OCI-M2 (cell line): ENCODE data around the gene RTL10.
"Not testable (repeated sequence)": the region's sequence is repeated elsewhere in the genome, so short reads cannot be mapped to it uniquely, and the experiment has no call there.

Source experiments
- DNase-seq: peaks from one replicate; lab custom pipeline; 2025; ENCODE audit not compliant: unreplicated experiment; lab: John Stamatoyannopoulos, UW

Gene RTL10

DNA sequence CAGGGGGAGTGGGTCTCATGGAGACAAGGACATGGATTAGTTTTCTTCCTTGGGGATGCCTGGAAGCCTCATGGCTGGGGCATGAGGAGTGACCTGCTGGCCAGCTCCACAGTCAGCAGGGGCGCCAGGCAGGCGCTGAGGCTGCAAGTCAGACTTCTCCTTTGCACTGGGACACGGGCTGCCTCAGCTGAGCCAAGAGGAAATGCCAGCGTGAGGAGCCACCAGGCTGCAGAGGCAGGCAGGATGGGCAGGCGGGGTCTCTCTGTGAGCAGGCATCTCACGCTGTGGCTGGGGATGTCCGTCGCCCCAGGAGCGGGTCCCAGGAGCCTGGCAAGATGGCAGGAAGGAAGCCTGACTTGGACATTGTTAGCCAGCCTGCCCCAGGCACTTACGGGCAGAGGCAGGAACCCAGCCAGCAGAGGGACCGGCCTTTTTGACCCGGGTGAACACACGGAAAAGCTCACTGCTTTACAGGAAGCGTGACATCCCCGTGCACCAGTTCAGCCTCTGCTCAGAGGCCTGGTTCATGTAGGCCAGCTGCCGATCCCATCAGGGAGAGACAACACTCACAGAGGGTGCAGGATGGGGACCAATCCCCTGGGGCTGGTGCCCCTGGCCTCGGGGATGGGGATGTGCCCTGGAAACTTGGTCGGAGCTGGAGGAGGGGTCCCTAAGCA lies 10.2 kb downstream of the RTL10 start:
- DNase-seq = no peak

DNA sequence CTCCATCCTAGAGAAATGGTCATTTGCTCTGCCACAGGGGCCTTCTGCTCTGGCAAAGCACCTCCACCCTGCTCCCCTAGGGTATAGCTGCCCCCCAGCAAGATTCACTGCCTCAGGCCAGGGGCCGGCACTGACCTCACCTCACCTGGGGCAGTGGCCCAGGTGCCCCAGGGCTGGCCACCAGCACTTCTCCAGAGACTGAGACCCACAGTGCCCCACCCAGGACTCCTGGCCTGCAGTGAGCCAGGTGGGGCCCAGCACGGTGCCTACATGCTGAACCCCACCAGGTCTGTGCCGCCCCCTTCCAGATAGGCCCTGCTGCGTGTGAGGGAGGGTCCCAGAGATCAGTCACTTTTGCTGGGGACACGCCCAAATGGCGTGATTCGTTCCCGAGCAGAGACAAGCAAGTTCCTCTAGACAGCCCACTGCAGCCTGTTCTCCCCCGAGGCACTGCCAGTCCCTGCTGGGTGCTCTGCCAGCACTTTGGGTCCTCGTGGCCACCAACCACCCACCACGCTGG lies 10.8 kb downstream of the RTL10 start:
- DNase-seq = no peak

DNA sequence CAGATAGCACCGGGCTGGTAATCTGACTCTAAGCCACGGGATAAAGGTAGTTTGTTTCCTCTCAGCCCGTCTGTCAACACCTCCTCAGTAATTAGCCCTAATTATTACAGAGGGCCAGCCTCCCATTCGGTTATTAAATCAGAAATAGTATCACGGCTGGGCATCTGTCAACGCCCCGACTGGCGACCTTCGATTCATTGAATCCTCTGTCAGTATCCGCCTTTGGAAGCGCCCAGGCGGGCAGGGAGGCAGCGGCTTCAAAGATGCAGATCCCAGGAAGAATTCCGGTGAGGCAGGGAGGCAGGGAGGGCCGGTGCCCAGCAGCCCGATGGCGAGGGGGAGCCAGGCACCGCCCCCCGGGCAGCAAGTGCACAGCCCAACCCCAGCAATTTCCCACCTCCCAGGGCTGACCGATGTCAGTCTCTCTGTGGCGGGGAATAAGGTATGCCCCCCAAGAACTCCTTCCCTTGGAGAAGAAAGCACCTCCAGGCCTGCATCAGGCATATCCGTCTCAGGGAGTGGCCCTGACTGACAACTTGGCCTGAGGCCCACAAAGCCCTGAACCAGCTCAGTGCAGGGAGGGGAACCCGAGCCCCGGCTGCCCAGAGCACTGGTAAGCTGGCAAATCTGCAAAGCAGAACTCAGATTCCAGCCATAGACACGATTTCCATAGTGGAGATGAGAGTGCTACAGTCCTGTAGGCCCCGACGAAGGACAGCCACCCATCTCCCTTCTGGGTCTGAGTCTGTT lies 11.4 kb downstream of the RTL10 start:
- no peak for DNase-seq

DNA sequence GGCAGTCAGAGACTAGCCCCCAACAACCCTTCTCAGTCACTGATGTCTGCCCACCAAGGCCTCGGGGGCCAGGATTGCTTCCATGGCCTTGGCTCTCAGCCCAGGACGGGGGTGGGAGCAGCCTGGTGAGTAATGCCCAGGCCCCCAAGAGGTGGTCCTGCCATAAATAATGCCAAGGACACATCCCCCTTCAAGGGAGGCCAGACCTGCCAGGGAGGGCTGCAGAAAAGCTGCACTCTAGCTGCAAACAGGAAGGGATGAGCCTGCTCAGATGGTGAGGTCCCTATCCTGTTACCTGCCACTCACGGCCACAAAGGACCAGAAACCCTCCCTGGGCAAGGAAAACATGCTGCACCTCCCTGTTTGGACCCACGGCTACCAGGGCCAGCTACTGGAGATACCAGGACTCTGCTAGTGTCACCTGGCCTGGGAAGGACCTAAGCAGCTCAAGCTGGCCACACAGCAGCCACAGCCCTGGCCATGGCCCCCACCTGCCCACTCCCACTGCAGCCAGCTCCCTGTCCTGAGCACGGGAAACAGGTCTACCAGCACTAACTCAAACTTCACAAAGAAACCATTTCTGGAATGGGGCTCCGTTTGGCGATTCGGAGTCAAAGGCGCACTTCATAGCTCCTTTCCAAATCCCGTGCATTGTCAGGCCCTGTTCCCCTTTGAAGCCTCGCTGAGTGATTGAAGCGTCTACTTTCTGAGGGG lies 12.1 kb downstream of the RTL10 start:
- no peak for DNase-seq

DNA sequence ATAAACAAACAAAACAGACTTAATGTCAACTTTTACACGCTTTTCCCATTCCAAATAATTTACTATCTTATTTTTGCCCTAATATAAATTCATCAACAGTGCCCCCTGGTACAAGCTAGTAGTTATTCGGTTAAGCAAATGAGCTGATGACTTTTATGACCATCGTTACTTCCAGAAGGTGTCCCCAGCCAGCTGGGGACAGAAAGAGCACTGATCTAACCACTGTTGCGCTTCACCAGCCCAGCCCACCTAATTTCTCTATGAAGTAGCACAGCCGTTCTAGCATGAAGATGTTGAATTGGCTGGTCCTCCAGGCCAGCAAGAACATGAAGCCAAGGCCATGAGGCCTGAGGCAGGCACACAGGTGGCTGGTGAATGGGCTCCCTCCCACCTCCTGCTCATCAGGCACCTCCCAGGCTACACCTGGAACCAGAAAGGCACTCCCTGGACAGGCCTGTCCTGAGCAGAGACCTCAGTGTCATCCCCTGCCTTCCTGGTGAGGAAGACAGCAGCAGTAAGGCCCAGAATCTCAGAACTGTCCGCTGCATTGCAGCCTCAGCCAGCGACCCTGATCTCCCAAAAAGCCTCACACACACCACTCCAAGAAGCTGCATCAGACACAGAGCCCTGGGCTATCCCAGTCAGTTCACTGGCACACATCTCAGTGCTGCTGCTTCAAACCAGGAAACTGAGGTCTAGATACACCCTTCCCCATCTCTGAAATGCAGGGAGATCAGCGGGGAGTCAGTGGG lies 12.9 kb downstream of the RTL10 start:
- DNase-seq = no peak

DNA sequence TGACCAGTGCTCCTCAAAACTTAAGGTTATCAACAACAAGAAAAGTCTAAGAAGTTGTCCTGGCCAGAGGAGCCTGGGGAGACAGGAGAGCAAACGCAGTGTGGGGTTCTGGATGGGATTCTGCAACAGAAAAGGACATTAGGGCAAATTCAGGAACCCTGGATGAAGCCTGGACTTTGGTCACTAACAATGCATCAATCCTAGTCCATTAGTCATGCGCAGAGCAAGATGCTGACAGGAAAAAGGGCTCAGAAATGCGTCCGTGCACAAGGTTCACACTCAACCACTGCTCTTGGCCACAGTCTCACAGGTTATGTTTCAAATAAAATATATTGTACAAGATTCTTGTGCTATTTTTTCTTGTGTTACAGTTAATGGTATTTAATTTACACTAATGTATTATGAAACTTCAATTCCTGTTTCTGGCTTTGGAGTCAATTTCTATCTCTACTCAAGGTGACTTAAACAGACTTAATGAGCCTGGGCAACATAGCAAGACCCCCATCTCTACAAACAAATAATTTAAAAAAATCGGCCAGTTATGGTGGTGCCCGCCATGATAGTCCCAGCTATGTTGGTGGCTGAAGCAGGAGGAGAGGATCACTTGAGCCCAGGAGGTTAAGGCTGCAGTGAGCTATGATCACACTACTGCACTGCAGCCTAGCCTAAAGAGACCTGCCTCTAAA lies 13.6 kb downstream of the RTL10 start:
- no peak for DNase-seq

DNA sequence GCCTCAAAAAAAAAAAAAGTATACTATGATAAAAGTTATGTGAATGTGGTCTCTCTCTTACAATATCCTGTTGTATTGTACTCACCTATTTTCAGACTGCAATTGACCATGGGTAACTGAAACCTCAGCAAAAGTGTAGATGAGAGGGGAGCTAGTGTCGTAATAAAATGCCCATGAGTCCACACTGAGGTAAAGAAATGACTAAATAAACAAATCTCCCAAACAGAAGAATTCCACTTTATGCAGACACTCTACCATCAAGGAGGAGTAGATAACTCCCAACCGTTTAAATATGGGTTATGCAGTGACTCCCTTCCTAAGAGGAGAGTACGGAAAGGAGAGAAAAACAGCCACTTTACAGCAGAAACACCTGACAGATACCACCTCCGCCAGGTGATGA lies 14.6 kb downstream of the RTL10 start:
- DNase-seq = no peak

DNA sequence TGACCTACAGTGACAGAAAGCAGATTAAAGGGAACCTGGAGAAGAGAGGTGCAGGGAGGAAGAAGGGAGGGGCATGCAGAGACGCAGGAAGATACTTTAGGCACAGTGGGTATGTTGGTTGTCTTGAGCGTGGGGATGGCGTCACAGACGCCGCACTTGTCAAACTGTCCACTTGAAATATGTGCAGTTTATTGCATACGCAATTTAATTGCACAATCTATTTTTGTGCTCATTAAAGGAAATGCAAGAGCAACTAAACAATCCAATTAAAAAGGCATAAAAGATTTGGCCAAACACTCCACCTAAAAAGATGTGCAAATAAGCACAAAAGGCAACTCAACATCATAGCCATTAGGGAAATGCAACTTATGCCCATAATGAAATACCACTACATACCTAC lies 16.8 kb downstream of the RTL10 start:
- no peak for DNase-seq

DNA sequence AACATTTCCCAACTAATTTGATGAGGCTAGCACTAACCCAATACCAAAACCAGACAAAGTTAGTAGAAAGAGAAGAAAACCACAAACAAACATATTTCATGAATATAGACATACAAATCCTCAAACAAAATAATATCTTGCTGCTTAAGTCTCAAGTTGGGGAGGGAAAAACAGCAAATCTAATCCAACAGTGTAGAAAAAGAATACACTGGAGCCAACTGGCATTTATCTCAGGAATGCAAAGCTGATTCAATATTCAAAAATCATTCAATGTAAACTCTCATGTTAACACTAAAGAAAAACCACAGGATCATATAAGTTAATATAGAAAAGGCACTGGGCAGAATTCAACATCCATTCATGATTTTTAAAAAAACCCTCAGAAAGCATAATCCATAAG lies 18.2 kb downstream of the RTL10 start:
- DNase-seq = no peak

DNA sequence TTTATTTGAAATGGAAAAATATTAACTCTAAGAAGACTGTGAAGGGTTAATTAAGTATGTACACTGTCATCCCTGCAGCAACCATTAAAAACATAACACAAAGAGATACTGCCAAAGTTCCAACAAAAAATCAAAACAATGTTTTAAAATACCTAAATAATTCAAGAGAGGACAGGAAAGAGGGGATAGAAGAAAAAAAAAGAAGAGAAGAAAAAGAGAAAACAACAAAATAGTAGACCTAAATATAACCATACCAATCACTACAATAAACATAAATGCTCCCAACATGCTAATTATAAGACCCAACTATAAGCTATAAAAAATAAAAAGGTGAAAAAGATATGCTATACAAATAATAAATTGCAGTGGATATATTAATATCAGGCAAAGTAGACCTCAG lies 20.1 kb downstream of the RTL10 start:
- DNase-seq = no peak

DNA sequence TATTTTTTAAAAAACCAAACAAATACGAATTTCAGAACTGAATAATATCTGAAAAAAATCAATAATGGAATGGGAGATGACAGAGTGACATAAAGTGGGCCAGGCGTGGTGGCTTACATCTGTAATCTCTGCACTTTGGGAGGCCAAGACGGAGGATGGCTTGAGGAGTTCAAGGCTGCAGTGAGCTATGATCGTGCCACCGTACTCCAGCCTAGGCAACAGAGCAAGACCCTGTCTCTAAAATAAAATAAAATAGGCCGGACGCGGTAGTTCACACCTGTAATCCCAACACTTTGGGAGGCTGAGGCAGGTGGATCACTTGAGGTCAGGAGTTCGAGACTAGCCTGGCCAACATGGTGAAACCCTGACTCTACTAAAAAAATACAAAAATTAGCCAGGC lies 21.3 kb downstream of the RTL10 start:
- DNase-seq = not testable (repeated sequence)

DNA sequence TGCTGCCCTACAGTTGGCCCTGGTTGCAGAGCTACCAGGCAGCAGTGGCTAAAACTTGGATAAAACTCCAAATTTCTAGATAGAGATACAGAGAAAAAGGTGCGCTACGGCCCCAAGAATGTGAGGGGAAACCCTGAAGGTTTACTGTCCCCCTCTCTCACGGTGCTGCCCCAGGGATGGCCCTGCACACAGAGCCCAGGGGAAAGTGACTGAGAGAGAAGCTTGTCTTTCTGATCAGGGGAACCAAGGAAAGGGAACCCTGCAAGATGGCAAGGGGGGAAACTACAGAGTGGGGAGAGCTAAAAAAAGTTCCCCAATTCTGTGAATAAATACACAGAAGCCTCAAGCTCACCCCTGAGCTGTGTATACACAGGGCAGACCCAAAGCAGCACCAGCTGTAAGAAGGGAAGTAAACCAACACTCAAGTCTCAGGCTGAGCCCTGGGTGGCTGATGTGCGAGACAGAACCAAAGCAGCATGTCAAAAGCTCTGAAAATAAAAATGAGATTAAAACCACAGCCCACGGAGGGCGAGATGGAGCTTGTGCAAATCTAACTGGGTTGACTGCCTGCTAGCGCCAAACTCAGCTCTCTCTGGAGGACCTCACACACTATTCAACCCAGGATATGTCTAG lies 22.1 kb downstream of the RTL10 start:
- DNase-seq = no peak

DNA sequence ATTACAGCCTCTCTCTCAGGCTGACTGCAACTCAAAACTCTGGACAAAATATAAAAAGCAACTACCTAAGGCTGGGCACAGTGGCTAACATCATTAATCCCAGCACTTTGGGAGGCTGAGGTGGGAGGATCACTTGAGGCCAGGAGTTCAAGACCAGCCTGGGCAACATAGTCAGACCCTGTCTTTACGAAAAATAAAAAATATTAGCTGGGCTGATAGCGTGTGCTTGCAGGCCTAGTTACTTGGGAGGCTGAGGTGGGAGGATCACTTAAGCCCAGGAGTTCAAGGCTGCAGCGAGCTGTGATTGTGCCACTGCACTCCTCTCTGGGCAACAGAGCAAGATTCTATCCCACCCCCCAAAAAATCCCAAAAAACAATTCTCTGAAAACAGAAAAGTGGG lies 22.7 kb downstream of the RTL10 start:
- DNase-seq = not testable (repeated sequence)

DNA sequence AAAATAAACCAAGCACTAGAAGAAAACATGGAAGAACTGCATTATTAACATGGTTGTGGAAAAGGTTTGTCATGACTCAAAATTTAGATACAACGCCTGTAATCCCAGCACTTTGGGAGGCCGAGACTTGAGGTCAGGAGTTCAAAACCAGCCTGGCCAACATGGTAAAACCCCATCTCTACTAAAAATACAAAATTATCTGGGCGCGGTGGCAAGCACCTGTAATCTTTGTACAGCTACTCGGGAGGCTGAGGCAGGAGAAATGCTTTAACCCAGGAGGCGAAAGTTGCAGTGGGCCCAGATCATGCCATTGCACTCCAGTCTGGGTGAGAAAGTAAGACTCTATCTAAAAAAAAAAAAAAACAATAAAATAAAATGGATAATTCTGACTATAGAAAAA lies 23.7 kb downstream of the RTL10 start:
- DNase-seq = no peak

DNA sequence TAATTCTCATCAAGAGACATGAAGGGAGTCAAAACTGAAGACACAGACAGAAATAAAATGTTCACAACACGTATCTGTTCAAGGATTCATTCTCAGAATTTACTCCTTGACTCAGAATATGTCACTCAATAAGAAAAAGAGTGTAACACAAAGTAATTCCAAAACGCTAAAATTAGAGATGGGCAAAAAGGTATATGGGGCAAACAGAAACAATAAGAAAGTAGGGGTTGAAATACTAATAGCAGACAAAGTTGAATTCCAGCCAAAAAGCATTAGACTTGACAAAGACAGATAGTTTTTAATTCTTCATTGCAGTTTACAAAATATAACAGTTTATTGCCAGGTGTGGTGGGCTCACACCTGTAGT lies 26.7 kb downstream of the RTL10 start:
- no peak for DNase-seq

DNA sequence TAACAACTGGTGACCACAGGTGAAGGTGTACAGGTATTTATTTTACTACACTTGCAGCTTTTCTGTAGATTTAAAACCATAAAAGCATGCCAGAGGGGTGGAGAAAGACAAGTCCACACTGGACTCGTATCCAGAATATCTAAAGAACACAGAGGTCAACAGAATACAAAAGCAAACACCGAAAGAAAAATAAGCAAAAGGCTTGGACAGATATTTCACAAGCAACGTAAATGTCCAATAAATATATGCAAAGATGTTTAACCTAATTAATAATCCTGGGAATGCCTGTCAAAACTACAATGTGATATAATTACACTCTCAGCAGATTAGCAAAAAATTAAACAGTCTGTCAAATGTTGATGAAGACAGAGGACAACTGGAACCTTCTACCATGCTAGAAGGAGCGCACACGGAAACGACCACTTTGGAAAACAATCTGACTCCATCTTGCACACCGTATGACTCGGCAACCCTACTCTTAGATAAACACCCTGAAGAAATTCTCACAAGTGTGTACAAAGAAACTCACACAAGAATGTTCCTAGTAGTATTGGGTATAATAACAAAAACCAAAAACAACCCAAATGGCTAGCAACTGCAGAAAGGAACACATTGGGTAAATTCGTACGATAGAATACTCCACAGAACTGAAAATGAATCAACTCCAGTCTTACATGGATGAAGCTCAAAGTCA lies 27.2 kb downstream of the RTL10 start:
- no peak for DNase-seq

DNA sequence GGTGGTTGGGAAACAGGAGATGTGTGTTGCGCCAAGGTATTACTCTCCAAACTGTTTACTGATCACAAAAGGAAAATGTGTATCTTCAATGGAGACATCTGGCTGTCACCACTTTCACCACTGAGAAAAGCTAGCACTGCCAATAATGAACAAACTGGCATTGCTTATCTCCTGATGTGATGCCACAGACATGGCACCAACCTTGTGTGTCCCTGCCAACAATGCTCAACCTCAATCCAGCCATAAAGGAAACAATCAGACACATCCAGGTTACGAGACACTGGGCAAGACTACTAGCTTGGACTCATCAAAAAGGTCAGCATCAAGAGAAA lies 28.1 kb downstream of the RTL10 start:
- no peak for DNase-seq

DNA sequence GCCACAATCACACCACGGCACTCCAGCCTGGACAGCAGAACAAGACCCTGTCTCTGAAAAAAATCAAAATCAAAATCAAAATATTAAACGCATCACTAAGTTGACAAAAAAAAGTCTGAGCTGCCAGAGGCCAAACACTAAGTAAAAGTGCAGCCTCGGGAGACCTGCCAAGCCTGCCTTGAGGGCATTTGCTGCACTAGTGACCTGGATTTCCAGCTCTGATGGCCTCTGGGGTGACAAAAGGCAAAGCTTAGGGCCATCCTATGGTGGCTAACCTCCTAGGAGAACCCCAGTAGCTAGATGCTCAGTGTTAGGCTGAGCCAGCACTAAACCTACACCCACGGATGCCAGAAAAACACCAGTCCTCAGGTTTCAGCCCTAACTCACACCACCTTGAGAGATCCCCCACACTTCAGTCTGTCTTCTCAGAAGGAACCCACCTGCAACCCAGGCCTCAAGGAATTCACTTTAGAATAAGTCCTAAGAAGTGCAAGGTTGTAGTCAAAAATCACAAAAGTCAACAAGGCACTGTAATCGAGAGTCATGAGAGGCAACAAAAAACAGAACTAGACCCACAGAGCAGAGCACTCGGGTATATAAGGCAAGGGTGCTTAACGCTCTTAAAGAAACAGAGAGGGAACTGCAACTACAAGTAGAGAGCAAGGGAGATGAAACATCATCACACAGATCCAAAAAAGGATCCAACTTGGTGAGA lies 28.6 kb downstream of the RTL10 start:
- no peak for DNase-seq

DNA sequence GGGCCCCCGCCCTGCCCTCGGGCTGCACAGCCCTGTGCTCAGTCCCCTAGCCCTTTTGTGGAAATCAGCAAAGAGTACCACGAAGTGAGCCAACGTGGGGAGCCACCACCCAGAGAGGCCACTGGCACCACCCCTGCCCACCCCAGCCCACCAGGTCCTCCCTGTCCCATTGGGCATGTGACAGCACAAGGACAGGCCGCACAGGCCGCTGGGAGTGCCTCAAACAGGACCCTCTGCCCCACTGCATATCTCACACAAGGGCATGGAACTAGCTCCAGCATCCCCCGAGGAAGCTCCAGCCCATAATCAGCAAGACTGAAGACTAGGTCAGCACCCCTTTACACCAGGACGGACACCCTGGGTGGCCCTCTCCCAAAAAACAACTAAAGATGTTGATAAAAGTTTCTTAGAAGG lies 29.7 kb downstream of the RTL10 start:
- DNase-seq = no peak
